CD8-positive, alpha-beta memory T cell (primary cell): ENCODE data around the gene SLC35E4. TPM values are rescaled to one million over a fixed set of nuclear protein-coding genes. Genes with fewer than 3 reads are reported as not detected.
"Not testable (repeated sequence)": the region's sequence is repeated elsewhere in the genome, so short reads cannot be mapped to it uniquely, and the experiment has no call there.

Source experiments
- CTCF ChIA-PET: fragments of 350-600 bp; sonication (Branson Sonifier 250); formaldehyde crosslinking; loops from one replicate; lab custom pipeline; 2021; ENCODE audit warnings: antibody characterized with exemption; lab: Charles Lee
- POLR2A ChIA-PET: fragments of 350-600 bp; sonication (Branson Sonifier 250); formaldehyde crosslinking; loops from one replicate; lab custom pipeline; 2021; ENCODE audit warnings: antibody characterized with exemption; lab: Charles Lee
- DNase-seq, 5 donors: peaks; one replicate each; pipeline versions ENCODE4 v3.0.0 to v3.0.0-alpha.2; 2020 to 2022; ENCODE audit warnings: mixed read lengths in 1 of 5
- H3K27ac ChIP-seq: one replicate; pipeline ENCODE4 v1.7.0; 2013; ENCODE audit warnings: low read depth, mild to moderate bottlenecking, low read length, moderate library complexity
- H3K27me3 ChIP-seq: 2 replicates; pipeline ENCODE4 v1.7.0; 2013; ENCODE audit warnings: low read length, mild to moderate bottlenecking; ENCODE audit not compliant: insufficient read depth, poor library complexity, severe bottlenecking
- H3K36me3 ChIP-seq: 2 replicates; pipeline ENCODE4 v1.7.0; 2013; ENCODE audit warnings: mild to moderate bottlenecking, low read length, moderate library complexity; ENCODE audit not compliant: insufficient read depth
- H3K4me1 ChIP-seq: 2 replicates; pipeline ENCODE4 v1.7.0; 2013; ENCODE audit warnings: mild to moderate bottlenecking, low read length, moderate library complexity; ENCODE audit not compliant: insufficient read depth
- H3K4me3 ChIP-seq: 2 replicates; pipeline ENCODE4 v1.7.0; 2013; ENCODE audit warnings: mild to moderate bottlenecking, low read length
- H3K9me3 ChIP-seq: 2 replicates; pipeline ENCODE4 v1.7.0; 2013; ENCODE audit warnings: mild to moderate bottlenecking, low read length
- H3K27ac Mint-ChIP-seq, 8 donors: one replicate each; pipeline ENCODE4 v1.8.0; 2020 to 2021; ENCODE audit warnings: mixed read lengths in 8 of 8, mild to moderate bottlenecking in 6 of 8, inconsistent platforms in 3 of 8, moderate library complexity in 3 of 8
- H3K27me3 Mint-ChIP-seq, 2 donors: one replicate each; pipeline ENCODE4 v1.8.0; 2020 to 2021; ENCODE audit warnings: mixed read lengths in 2 of 2, mild to moderate bottlenecking in 1 of 2, moderate library complexity in 1 of 2
- H3K36me3 Mint-ChIP-seq, 3 donors: one replicate each; pipeline ENCODE4 v1.8.0; 2020 to 2021; ENCODE audit warnings: mixed read lengths in 3 of 3, inconsistent platforms in 1 of 3, mild to moderate bottlenecking in 1 of 3
- H3K4me1 Mint-ChIP-seq, 3 donors: one replicate each; pipeline ENCODE4 v1.8.0; 2020 to 2021; ENCODE audit warnings: mixed read lengths in 3 of 3, inconsistent platforms in 1 of 3, mild to moderate bottlenecking in 1 of 3
- H3K4me3 Mint-ChIP-seq, 7 donors: one replicate each; pipeline ENCODE4 v1.8.0; 2020 to 2021; ENCODE audit warnings: mixed read lengths in 7 of 7, mild to moderate bottlenecking in 6 of 7, moderate library complexity in 4 of 7, inconsistent platforms in 2 of 7
- H3K9me3 Mint-ChIP-seq, 5 donors: one replicate each; pipeline ENCODE4 v1.8.0; 2020 to 2022; ENCODE audit warnings: mixed read lengths in 5 of 5, mild to moderate bottlenecking in 3 of 5, moderate library complexity in 2 of 5, inconsistent platforms in 1 of 5
- polyA plus RNA-seq: library from polyadenylated mRNA; unstranded; fragments of 300-500 nt; fragmentation: Illumina TruSeq; gene quantifications from one replicate; pipeline ENCODE4 v1.2.3, GENCODE V29; 2021
- total RNA-seq, 2 experiments: library from RNA; stranded (reverse); gene quantifications; one replicate each; pipeline ENCODE4 v1.2.3, GENCODE V29; 2021

Gene SLC35E4
- total and polyA plus RNA-seq, 3 experiments from 2014 or later, result 3.3 to 8.4 (median 7.1) TPM

- Histone ChIP-seq H3K27me3 (no peaks in the 10 kb centered on the region), H3K9me3 (no peaks in the 10 kb centered on the region), H3K36me3 (no peaks in the 10 kb centered on the region), H3K27ac (peak within 1 kb of the TSS; percentile 84), H3K4me3 (peak within 1 kb of the TSS; percentile 96), H3K4me1 (peaks cover 20% of the 10 kb centered on the region)
- no peaks in the 10 kb centered on the region for H3K9me3 Mint-ChIP-seq
- no peaks in the 10 kb centered on the region for H3K27me3 Mint-ChIP-seq
- peaks cover 0 to 32% (median 13%) of the 10 kb centered on the region in 3 donors for H3K36me3 Mint-ChIP-seq
- H3K4me1 Mint-ChIP-seq, result peaks cover 23 to 42% (median 38%) of the 10 kb centered on the region in 3 donors
- peak within 1 kb of the TSS; percentile 88 to 97 (median 94) for H3K27ac Mint-ChIP-seq
- peak within 1 kb of the TSS; percentile 89 to 98 (median 95) for H3K4me3 Mint-ChIP-seq
- CTCF ChIA-PET, result interaction anchor here (1.0 to 2.0 kb wide), 2 partner anchors 32 to 416 kb away, joined by 3 to 14 read pairs; partner anchors contain the start of gene SLC35E4
- peak; percentile 90 to 96 (median 93) for DNase-seq
- POLR2A ChIA-PET, result interaction anchor here (0.7 to 1.6 kb wide), 3 partner anchors 32 to 301 kb away, joined by 4 read pairs; partner anchors contain the start of genes MORC2, SLC35E4 and TUG1
Observed at GRCh38 chr22:30667494-30668385, 32.2 kb downstream of the SLC35E4 start, which contains the start of gene DUSP18. Gene DUSP18 (minus strand): TSS chr22:30667875. CDS start chr22:30664003, 3,872 bp downstream.

- H3K4me3 Mint-ChIP-seq, result peak overlapping the region; percentile 89 to 98 (median 95)
- peak overlapping the region in 6 of 8 donors; percentile 62 to 97 (median 92) for H3K27ac Mint-ChIP-seq
- no peaks in the 10 kb centered on the region for H3K36me3 ChIP-seq
- ChIA-PET CTCF (interaction anchor here (2.0 kb wide), 1 partner anchor 32 kb away, joined by 14 read pairs; the partner anchor contains the start of gene SLC35E4), POLR2A (no interaction called here)
- H3K4me3 ChIP-seq, result peak overlapping the region; percentile 96
- DNase-seq, result no peak
- peaks cover 20% of the 10 kb centered on the region for H3K4me1 ChIP-seq
- H3K27me3 ChIP-seq, result no peaks in the 10 kb centered on the region
- no peaks in the 10 kb centered on the region for H3K9me3 Mint-ChIP-seq
- H3K4me1 Mint-ChIP-seq, result peaks cover 23 to 36% (median 35%) of the 10 kb centered on the region in 3 donors
- no peaks in the 10 kb centered on the region for H3K9me3 ChIP-seq
- peaks cover 0 to 26% (median 7%) of the 10 kb centered on the region in 3 donors for H3K36me3 Mint-ChIP-seq
- no peaks in the 10 kb centered on the region for H3K27me3 Mint-ChIP-seq
- H3K27ac ChIP-seq, result peak overlapping the region; percentile 84
Observed at GRCh38 chr22:30668386-30668710, 32.8 kb downstream of the SLC35E4 start.

- Mint-ChIP-seq H3K9me3 (no peaks in the 10 kb centered on the region), H3K27me3 (peaks cover 0 to 2% of the 10 kb centered on the region in 2 donors), H3K4me1 (peaks cover 14 to 21% (median 18%) of the 10 kb centered on the region in 3 donors), H3K4me3 (peak overlapping the region in 1 of 7 donors; percentile 61), H3K36me3 (peaks cover 0 to 11% (median 0%) of the 10 kb centered on the region in 3 donors), H3K27ac (peak overlapping the region in 2 of 8 donors; percentile 14 to 51)
- H3K27ac ChIP-seq, result no peak overlapping the region
- no peak overlapping the region for H3K4me3 ChIP-seq
- DNase-seq, result no peak
- no peaks in the 10 kb centered on the region for H3K27me3 ChIP-seq
- ChIA-PET CTCF (no interaction called here), POLR2A (no interaction called here)
- peaks cover 17% of the 10 kb centered on the region for H3K4me1 ChIP-seq
- no peaks in the 10 kb centered on the region for H3K36me3 ChIP-seq
- no peaks in the 10 kb centered on the region for H3K9me3 ChIP-seq
Observed at GRCh38 chr22:30671071-30671470, 35.5 kb downstream of the SLC35E4 start.

- no peaks in the 10 kb centered on the region for H3K27me3 ChIP-seq
- DNase-seq, result no peak
- Mint-ChIP-seq H3K27ac (no peak overlapping the region), H3K4me3 (peak overlapping the region in 1 of 7 donors; percentile 59), H3K9me3 (no peaks in the 10 kb centered on the region), H3K4me1 (peaks cover 4 to 7% (median 6%) of the 10 kb centered on the region in 3 donors), H3K36me3 (no peaks in the 10 kb centered on the region), H3K27me3 (peaks cover 5 to 15% of the 10 kb centered on the region in 2 donors)
- no peaks in the 10 kb centered on the region for H3K9me3 ChIP-seq
- ChIA-PET POLR2A (no interaction called here), CTCF (interaction anchor here (1.3 kb wide), 1 partner anchor 38 kb away, joined by 4 read pairs; no protein-coding TSS in a partner anchor)
- H3K4me3 ChIP-seq, result no peak overlapping the region
- no peak overlapping the region for H3K27ac ChIP-seq
- H3K36me3 ChIP-seq, result no peaks in the 10 kb centered on the region
- H3K4me1 ChIP-seq, result peaks cover 4% of the 10 kb centered on the region
Observed at GRCh38 chr22:30673136-30673535, 37.6 kb downstream of the SLC35E4 start.

- no peaks in the 10 kb centered on the region for H3K4me1 Mint-ChIP-seq
- peaks cover 7 to 15% of the 10 kb centered on the region in 2 donors for H3K27me3 Mint-ChIP-seq
- ChIA-PET CTCF (no interaction called here), POLR2A (no interaction called here)
- H3K9me3 Mint-ChIP-seq, result no peaks in the 10 kb centered on the region
- H3K27ac Mint-ChIP-seq, result no peak overlapping the region
- Histone ChIP-seq H3K36me3 (no peaks in the 10 kb centered on the region), H3K27ac (no peak overlapping the region), H3K27me3 (no peaks in the 10 kb centered on the region), H3K9me3 (no peaks in the 10 kb centered on the region), H3K4me1 (no peaks in the 10 kb centered on the region), H3K4me3 (no peak overlapping the region)
- no peak for DNase-seq
- H3K4me3 Mint-ChIP-seq, result no peak overlapping the region
- H3K36me3 Mint-ChIP-seq, result no peaks in the 10 kb centered on the region
Observed at GRCh38 chr22:30674482-30674881, 38.9 kb downstream of the SLC35E4 start.

GRCh38 chr22:30675436-30675835, 39.9 kb downstream of the SLC35E4 start:
- Histone ChIP-seq H3K36me3 (no peaks in the 10 kb centered on the region), H3K4me1 (no peaks in the 10 kb centered on the region), H3K4me3 (no peak overlapping the region), H3K27me3 (no peaks in the 10 kb centered on the region), H3K9me3 (no peaks in the 10 kb centered on the region), H3K27ac (no peak overlapping the region)
- DNase-seq, result no peak
- POLR2A ChIA-PET, result no interaction called here
- Mint-ChIP-seq H3K4me3 (no peak overlapping the region), H3K27me3 (peaks cover 7 to 15% of the 10 kb centered on the region in 2 donors), H3K27ac (peak overlapping the region in 1 of 8 donors; percentile 44), H3K9me3 (no peaks in the 10 kb centered on the region), H3K4me1 (no peaks in the 10 kb centered on the region), H3K36me3 (no peaks in the 10 kb centered on the region)
- CTCF ChIA-PET, result no interaction called here

- H3K27me3 ChIP-seq, H3K36me3 ChIP-seq, POLR2A ChIA-PET, H3K27ac ChIP-seq, CTCF ChIA-PET, DNase-seq, H3K4me3 ChIP-seq, H3K9me3 ChIP-seq, H3K36me3 Mint-ChIP-seq, H3K27ac Mint-ChIP-seq, H3K4me1 Mint-ChIP-seq, H3K4me1 ChIP-seq, H3K9me3 Mint-ChIP-seq, H3K4me3 Mint-ChIP-seq: not testable (repeated sequence)
- H3K27me3 Mint-ChIP-seq, result peaks cover 7 to 15% of the 10 kb centered on the region in 2 donors
Observed at GRCh38 chr22:30676565-30676964, 41.0 kb downstream of the SLC35E4 start.
